ENCODE measurements around the gene KRT78.

The KRT78 gene

DNA sequence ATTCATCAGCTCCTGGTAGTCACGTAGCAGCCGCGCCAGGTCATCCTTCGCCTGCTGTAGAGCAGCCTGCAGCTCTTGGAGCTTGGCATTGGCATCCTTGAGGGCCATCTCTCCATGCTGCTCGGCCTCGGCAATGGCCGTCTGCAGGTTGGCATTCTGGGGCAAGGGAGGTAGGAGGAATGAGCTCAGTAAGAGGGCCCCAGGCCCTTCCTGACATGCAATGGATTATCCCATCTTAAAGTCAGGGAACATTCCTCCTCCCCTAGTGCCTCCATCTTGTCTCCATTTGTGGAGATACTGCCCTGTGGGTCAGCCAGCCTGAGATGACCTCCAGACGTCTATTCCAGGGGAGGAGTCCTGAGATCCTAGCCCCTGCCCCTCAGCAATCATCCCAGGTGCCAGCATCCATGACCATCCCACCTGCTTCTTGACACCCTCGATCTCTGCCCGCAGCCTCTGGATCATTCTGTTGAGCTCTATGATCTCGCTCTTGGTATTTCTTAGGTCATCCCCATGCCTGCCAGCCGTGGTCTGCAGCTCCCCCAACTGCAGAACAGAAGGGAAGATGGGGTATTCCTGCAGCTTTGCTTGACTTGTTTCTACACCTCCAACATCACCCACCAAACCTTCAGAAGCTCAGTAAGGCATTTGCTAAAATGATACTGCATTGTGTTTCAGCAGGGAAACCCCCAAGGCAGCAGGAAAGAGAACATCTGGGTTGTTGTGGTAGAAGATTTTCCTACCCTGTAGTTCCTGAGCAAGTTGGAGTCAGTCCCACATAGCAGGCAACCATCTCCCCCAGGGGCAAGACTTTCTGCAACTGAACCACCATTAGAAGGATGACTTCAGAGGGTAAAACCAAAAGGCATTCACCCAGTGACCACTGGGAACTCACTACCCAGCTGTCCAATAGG, 57.3 kb downstream of the KRT78 start:
- Mint-ChIP-seq H3K27ac (peak overlapping the region; percentile 39), H3K36me3 (peaks cover 3% of the 10 kb centered on the region), H3K4me3 (no peak overlapping the region), H3K4me1 (peaks cover 32% of the 10 kb centered on the region), H3K9me3 (no peaks in the 10 kb centered on the region), H3K27me3 (peaks cover 15% of the 10 kb centered on the region)

DNA sequence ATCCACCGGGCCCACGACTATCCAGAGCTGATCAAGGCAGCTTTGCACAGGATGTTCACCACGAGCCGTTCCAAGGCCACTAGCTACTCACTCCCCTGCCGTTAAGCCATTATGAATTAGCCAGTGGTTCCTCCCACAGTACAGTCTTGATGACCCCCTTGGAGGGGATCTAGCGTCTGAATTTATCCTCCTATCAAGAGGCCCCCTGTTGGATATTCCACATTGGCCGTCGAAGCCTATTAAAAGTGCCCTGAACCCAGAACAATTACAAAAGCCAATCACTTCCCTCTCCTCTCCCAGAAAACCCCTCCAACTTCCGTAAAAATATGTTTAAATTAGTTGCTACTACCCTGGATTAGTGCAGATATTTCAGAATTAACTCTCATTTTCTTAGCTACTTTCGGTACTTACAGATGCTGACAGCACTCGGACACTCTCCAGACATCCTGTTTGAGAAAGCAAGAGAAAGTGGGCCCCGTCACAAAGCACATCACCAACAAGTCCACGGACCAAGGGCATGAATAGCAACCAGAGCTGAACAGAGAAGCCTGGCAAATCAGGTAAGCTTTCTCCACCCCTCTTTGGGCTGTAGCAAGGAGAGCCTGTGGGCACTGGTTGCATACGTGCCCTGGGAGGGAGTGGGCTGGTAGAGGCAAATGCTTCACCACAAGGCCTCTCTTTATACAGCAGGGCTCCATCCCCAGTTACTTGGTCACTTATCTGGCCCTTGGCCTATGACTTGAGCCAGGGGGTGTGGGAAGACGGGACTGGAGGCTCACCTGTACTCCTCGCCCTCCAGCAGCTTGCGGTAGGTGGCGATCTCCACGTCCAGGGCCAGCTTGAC, 58.1 kb downstream of the KRT78 start:
- H3K4me1 Mint-ChIP-seq, result peaks cover 32% of the 10 kb centered on the region
- H3K27me3 Mint-ChIP-seq, result peaks cover 15% of the 10 kb centered on the region
- no peak overlapping the region for H3K27ac Mint-ChIP-seq
- peak overlapping the region; percentile 8 for H3K4me3 Mint-ChIP-seq
- peaks cover 3% of the 10 kb centered on the region for H3K9me3 Mint-ChIP-seq
- H3K36me3 Mint-ChIP-seq, result peaks cover 3% of the 10 kb centered on the region

DNA sequence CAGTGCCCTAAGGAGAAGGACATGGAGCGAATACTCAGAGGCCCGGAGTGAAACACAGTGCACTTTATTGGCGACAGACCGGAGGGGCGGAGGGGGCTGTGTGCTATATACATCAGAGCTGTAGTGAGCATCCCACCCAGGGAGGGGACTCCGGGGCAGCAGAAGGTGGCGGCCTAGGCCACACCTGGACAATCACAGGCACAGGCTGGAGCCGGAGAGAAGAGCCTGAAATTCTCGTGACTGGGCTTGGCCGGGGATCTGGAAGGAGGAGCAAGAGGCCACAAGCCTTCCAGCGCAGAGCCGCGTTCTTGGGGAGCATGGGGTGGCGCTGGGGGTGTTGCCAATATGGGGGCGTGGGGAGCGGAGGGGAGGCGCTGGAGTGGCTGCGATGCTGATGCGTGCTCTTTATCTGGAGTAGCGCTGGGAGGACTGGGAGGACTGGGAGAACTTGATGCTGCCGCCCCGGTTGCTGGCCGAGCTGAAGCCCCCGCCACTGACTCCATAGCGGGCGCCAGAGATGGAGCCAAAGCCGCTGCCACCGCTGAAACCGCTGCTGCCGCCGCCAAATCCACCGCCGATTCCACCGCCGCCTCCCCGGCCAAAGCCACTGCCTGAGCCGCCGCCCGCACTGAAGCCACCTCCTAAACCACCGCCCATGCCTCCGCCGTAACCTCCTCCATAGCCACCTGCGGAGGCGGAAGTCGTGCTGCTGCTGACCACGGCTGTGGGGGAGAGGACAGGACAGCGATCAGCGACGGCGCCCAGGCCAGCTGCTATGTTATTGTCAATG, 59.0 kb downstream of the KRT78 start:
- Mint-ChIP-seq H3K36me3 (peaks cover 3% of the 10 kb centered on the region), H3K4me1 (peaks cover 32% of the 10 kb centered on the region), H3K9me3 (peaks cover 5% of the 10 kb centered on the region), H3K27ac (no peak overlapping the region), H3K27me3 (peaks cover 15% of the 10 kb centered on the region), H3K4me3 (no peak overlapping the region)

DNA sequence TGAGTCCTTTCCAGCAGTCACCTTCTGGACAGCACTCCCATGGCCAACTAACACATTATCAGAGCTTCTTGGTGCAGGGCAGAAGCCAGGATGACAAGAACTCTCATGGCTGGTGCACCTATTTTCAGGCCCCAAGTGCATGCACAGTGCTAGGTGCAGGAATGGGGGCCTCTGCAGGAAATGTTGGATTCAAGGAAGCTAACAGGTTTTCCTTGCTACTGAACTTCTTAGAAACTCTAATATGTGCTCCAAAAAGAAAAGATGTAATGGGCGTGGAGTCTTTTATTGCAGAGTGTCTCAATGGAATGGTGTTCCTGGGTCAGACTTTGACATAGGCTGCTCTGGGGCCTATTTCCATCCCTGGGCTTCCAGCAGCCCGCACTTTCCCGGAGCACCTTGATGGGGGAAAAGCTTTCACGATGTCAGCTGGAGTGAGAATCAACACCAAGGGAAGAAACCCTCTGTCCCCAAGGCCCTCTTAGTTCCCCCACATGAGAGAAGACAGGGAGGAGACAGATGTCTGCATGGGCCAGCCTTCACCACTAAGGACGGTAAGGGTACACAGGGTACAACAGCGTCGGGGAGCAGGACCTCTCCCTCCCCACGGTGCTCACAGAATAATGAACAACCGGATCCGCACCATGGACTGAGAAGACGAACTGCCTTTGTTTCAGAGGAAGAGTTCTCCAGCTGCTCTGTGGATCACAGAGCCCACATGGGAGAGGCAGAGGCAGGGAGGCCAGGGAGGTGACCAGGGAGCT, 59.7 kb downstream of the KRT78 start:
- Mint-ChIP-seq H3K9me3 (peaks cover 5% of the 10 kb centered on the region), H3K4me1 (peaks cover 25% of the 10 kb centered on the region), H3K36me3 (peaks cover 3% of the 10 kb centered on the region), H3K27ac (peak overlapping the region; percentile 27), H3K4me3 (peak overlapping the region; percentile 51), H3K27me3 (peaks cover 15% of the 10 kb centered on the region)

DNA sequence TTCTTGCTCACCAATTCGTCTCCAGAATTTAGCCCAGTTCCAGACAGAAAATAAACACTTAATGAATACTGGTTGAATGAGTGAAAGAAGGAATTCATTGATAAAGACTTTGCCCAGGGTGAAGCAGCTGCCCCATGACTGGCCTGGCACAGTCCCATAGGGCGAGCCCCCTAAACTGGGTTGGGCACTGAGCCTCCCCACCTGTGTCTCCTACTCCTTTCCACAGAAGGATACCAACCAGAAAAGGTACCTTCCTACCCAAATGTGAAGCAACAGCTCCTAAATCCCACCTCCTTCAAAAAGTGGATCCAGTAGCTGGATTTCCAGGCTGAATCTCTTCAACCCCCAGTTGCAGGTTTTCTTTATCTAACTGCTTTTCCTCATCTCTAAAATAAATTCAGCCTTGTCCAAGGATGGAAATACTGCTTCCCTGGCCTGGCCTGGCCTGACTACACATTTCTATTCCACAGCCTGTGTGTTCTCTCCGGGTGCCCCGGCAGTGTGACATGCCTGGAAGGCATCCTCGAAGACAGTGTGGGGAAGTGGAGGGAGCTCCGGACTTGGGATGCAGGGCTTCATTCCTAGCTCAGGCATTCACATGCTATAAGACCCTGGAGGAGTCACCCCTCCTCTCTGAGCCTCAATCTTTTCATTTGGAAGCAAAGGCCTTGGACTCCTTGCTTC, 60.5 kb downstream of the KRT78 start:
- peaks cover 24% of the 10 kb centered on the region for H3K4me1 Mint-ChIP-seq
- peaks cover 5% of the 10 kb centered on the region for H3K9me3 Mint-ChIP-seq
- peaks cover 3% of the 10 kb centered on the region for H3K36me3 Mint-ChIP-seq
- H3K27me3 Mint-ChIP-seq, result peaks cover 15% of the 10 kb centered on the region
- no peak overlapping the region for H3K4me3 Mint-ChIP-seq
- no peak overlapping the region for H3K27ac Mint-ChIP-seq
